GM12874 (cell line): ENCODE measurements around the gene SAFB2.

Experiments used
- CTCF ChIP-seq: IDR thresholded peaks from 2 replicates; pipeline ENCODE4 v1.5.1; 2011; ENCODE audit warnings: low read depth, mild to moderate bottlenecking, control low read depth, low read length, moderate library complexity; ENCODE audit not compliant: insufficient read depth

The SAFB2 gene

GRCh38 chr19:5624741-5625278 is 2.2 kb upstream of the SAFB2 start:
- no peak for TF ChIP-seq CTCF

GRCh38 chr19:5624018-5624663 is 1.6 kb upstream of the SAFB2 start:
- no peak for TF ChIP-seq CTCF

GRCh38 chr19:5623397-5624017 is 931 bp upstream of the SAFB2 start:
- no peak for TF ChIP-seq CTCF

GRCh38 chr19:5621945-5622464 is 571 bp downstream of the SAFB2 start:
- TF ChIP-seq CTCF, result no peak

- TF ChIP-seq CTCF, result no peak
Measured at GRCh38 chr19:5621311-5621944, 1.1 kb downstream of the SAFB2 start.

GRCh38 chr19:5619946-5620345 is 2.6 kb downstream of the SAFB2 start:
- no peak for TF ChIP-seq CTCF

GRCh38 chr19:5618591-5618990 is 4.0 kb downstream of the SAFB2 start:
- TF ChIP-seq CTCF, result no peak
